C4-2B (cell line): ENCODE data around the gene NPTX2.

Experiments
- H3K27ac ChIP-seq: fragments of 450-650 bp; 2 replicates; pipeline ENCODE4 v1.5.1; 2017
- ZFX ChIP-seq: fragments of 450-650 bp; IDR thresholded peaks from 2 replicates; pipeline ENCODE4 v1.6.1; 2017
- TF ChIP-seq, protein P1 (sequence below): fragments of 450-650 bp; conservative IDR thresholded peaks from 2 replicates; pipeline ENCODE4 v1.5.1; 2017; ENCODE audit warnings: mild to moderate bottlenecking

NPTX2 gene

GRCh38 chr7:98599886-98600285 lies 17.2 kb upstream of the NPTX2 start:
- TF ChIP-seq, protein P1, sequence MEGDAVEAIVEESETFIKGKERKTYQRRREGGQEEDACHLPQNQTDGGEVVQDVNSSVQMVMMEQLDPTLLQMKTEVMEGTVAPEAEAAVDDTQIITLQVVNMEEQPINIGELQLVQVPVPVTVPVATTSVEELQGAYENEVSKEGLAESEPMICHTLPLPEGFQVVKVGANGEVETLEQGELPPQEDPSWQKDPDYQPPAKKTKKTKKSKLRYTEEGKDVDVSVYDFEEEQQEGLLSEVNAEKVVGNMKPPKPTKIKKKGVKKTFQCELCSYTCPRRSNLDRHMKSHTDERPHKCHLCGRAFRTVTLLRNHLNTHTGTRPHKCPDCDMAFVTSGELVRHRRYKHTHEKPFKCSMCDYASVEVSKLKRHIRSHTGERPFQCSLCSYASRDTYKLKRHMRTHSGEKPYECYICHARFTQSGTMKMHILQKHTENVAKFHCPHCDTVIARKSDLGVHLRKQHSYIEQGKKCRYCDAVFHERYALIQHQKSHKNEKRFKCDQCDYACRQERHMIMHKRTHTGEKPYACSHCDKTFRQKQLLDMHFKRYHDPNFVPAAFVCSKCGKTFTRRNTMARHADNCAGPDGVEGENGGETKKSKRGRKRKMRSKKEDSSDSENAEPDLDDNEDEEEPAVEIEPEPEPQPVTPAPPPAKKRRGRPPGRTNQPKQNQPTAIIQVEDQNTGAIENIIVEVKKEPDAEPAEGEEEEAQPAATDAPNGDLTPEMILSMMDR = no peak
- TF ChIP-seq ZFX = no peak

GRCh38 chr7:98602755-98603398 lies 14.2 kb upstream of the NPTX2 start:
- no peak overlapping the region for H3K27ac ChIP-seq
- no peak for TF ChIP-seq ZFX
- TF ChIP-seq, protein P1 = no peak

More at GRCh38 chr7:98599886-98600285, 17.2 kb upstream of the NPTX2 start:
- no peak overlapping the region for H3K27ac ChIP-seq

- H3K27ac ChIP-seq = no peak overlapping the region
- no peak for TF ChIP-seq ZFX
- TF ChIP-seq, protein P1 = no peak
Measured at GRCh38 chr7:98603399-98603788, 13.7 kb upstream of the NPTX2 start.

- no peak for TF ChIP-seq ZFX
- TF ChIP-seq, protein P1 = no peak
- H3K27ac ChIP-seq = no peak overlapping the region
Measured at GRCh38 chr7:98613601-98614425, 3.3 kb upstream of the NPTX2 start.

- TF ChIP-seq ZFX = no peak
Measured at GRCh38 chr7:98616381-98617050, 569 bp upstream of the NPTX2 start.

GRCh38 chr7:98617960-98618418 lies 904 bp downstream of the NPTX2 start:
- TF ChIP-seq, protein P1 = no peak
- no peak for TF ChIP-seq ZFX
- peak overlapping the region; percentile 24 for H3K27ac ChIP-seq

More at GRCh38 chr7:98616381-98617050, 569 bp upstream of the NPTX2 start:
- H3K27ac ChIP-seq = peak overlapping the region; percentile 24

DNA sequence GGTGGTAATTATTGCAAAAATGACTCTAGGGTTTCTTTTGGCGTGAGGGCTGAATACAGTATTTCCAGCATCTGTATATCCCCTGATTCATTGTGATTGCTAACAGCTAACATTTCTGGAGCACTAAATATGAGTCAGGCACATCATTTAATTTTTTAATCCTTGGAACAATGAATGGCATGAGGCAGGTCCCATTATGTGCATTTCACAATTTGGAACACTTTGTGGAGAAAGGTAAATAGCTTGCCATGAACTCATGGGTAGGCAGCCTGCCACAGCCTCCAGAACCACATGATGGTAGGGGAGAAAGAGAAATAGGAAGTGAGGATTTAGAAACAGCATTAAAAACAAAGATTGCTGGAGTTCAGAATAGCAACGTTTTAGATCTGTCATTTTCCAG lies 1.7 kb downstream of the NPTX2 start:
- H3K27ac ChIP-seq = no peak overlapping the region
- TF ChIP-seq, protein P1 = no peak
- TF ChIP-seq ZFX = no peak
